Stimulated activated CD8-positive, alpha-beta memory T cell treated with anti-CD3 and anti-CD28 coated beads, Interleukin-4, amount 100 ng/mL, for 24 hours (primary cell): ENCODE data around the gene NEDD4L.
"Not testable (repeated sequence)": the region's sequence is repeated elsewhere in the genome, so short reads cannot be mapped to it uniquely, and the experiment has no call there.

ENCODE experiments used
- DNase-seq: peaks from one replicate; pipeline ENCODE4 v3.0.0-alpha.2; 2020; ENCODE audit warnings: low read depth

Gene NEDD4L

DNA sequence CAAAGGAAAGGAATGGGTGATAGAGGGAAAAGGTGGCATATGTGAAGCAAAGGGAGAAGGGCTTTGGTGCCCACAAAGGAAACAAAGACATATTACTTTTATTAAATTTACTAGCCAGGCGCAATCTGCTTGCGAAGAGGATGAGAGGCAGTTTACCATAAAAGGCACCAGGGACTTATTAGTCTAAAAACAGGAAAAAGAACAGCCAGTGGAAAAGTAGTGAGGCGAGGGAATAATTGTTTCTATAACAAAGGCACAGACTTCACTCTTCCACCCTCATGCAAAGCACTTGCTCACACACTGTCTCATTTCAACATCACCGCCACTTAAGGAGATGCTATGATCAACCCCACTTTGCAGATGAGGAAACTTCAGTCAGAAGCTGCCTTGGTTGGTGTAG lies 374.3 kb downstream of the NEDD4L start:
- no peak for DNase-seq

- no peak for DNase-seq
These were observed 375.7 kb downstream of the NEDD4L start for GRCh38 chr18:58419587-58420199.

GRCh38 chr18:58426611-58427010 lies 382.6 kb downstream of the NEDD4L start:
- no peak for DNase-seq

DNA sequence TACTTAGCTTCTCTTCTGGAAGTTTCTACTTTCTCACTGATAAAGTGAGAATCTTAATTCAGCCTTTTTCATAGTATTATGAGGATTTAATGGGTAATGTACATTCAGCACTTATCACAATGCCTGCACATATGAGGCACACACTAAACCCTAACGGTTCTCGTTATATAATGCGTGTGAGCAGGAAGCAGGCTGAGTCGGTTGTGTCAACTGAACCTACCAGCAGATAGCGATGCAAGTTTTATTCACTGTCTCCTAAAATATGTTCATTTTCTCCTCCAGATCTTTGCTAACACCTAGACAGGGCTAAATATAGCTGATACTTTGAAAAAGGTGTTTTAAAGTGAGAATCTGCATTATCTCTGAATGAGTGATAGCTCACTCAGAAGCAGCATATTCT lies 383.3 kb downstream of the NEDD4L start:
- DNase-seq, result no peak

- DNase-seq, result no peak
These were observed 385.4 kb downstream of the NEDD4L start for GRCh38 chr18:58429442-58429841.

- DNase-seq, result no peak
These were observed 387.2 kb downstream of the NEDD4L start for GRCh38 chr18:58431215-58431614.

GRCh38 chr18:58432050-58432727 lies 388.2 kb downstream of the NEDD4L start:
- DNase-seq, result no peak

DNA sequence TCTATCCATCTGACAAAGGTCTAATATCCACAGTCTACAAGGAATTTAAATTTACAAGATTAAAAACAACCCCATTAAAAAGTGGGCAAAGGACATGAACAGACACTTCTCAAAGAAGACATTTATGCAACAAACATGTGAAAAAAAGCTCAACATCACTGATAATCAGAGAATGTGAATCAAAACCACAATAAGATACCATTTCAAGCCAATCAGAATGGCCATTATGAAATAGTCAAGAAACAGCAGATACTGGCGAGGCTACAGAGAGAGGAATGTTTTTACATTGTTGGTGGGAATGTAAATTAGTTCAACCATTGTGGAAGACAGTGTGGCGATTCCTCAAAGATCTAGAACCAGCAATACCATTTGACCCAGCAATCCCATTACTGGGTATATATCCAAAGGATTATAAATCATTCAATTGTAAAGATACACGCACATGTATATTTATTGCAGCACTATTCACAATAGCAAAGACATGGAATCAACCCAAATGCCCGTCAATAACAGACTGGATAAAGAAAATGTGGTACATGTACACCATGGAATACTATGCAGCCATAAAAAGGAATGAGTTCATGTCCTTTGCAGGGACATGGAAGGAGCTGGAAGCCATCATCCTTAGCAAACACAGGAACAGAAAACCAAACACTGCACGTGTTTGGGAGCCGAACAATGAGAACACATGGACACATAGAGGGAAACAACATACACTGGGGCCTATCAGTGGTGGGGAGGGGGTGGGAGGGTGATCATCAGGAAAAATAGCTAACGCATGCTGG lies 391.4 kb downstream of the NEDD4L start:
- not testable (repeated sequence) for DNase-seq

DNA sequence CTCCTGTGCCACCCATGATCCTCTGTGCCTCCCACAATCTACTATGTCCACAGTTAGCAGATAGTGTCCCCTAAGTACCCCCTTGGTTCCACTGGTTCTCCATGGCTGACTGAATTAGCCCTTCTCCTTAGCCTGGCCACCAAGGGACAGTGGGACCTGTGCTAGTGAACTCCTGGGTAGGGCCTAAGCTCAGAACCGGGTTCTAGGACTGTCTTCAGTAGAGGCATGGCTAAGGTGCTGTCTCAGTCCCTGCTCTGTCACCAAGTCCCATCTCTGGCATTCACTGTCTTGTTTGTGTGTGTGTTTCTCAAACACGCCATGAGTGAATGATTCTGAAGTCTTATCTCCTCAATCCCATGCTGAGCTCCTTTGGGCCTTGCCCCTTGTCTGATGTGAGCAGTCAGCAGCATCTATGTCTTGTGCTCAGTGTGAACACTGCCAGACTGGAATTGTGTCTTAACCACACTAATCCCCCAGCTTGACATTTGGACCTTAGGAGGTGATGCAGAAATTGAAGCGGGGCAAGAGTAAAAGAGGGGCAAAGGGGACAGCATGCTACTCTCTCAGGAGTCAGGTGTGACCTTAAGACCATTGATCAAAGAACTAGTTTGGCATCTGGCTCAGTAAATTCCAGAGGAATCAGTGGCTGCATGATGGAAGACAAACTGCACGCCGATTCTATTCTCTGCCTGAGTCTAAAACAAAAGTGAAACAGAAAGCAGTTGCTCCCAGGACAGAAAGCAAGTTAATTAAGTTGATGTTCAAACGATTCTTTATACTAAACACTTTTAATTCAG lies 394.3 kb downstream of the NEDD4L start:
- no peak for DNase-seq

GRCh38 chr18:58438958-58439300 lies 394.9 kb downstream of the NEDD4L start:
- no peak for DNase-seq

- DNase-seq, result no peak
These were observed 399.6 kb downstream of the NEDD4L start for GRCh38 chr18:58443671-58444070.

GRCh38 chr18:58446391-58447060 lies 402.5 kb downstream of the NEDD4L start:
- no peak for DNase-seq

DNA sequence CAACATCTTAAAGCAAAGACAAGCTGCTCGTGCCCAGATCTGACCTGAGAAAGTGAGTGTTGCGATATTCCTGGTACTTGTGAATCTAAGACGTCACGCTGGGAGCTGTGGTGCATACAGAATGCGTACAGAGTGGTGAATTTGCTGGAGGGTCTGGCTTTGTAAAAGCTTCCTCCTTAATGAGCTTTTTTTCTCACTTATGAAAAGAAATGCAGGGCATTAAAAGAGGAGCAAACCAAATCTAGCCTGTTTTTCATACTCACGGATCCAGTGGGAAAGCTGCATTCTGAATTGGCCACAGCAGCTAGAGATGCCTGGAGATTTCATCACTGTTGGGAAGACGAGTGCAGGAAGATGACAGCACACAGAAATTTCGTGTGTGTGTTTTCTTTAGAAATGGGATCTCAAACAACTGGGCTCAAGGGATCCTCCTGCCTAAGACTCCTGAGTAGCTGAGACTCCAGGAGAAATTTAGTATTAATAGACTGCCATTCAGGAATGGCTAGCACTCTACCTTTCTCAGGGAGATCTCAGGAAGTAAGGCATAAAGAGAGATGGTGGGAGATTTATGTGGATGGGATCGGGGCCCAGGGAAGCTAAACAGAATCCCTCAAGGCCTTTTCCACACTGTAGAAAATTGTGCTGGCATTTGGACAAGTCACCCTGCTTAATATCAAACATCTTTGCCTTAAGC lies 403.5 kb downstream of the NEDD4L start:
- no peak for DNase-seq

GRCh38 chr18:58449464-58449863 lies 405.4 kb downstream of the NEDD4L start:
- DNase-seq, result no peak
